K562 (cell line): Measurements from ENCODE around the gene LRRC47. TPM values are rescaled to one million over a fixed set of nuclear protein-coding genes. Genes with fewer than 3 reads are reported as not detected.
"Not testable (repeated sequence)": the region's sequence is repeated elsewhere in the genome, so short reads cannot be mapped to it uniquely, and the experiment has no call there.

Experiments used
- ATAC-seq: fragments of 200-7000 bp; cut with Tn5 transposase; 3 replicates; pipeline ENCODE4 v1.9.1; 2020; ENCODE audit warnings: moderate library complexity
- BruUV-seq: library from RNA; stranded (reverse); fragments of 400-500 nt; replicated peaks from 2 replicates; lab custom pipeline; 2021; lab: Mats Ljungman, UMichigan
- CTCF ChIA-PET: fragments of 300-600 bp; formaldehyde crosslinking; extraction: SDS; loops from one replicate; lab custom pipeline; 2021; ENCODE audit warnings: low intra/inter-chr PET ratio; lab: Yijun Ruan, JAX
- POLR2A ChIA-PET: fragments of 300-600, 350-650 bp; sonication (Branson Sonifier 250); formaldehyde crosslinking; extraction: SDS; loops from one replicate; lab custom pipeline; 2021; ENCODE audit warnings: antibody characterized with exemption, inconsistent platforms; lab: Yijun Ruan, JAX
- DNase-seq, 4 experiments: peaks; one replicate each; pipeline versions ENCODE4 v3.0.0 to v3.0.0-alpha.2; 2011 to 2018; ENCODE audit warnings: low spot score in 3 of 4, mixed read lengths in 3 of 4; ENCODE audit errors: extremely low read depth in 1 of 4
- FAIRE-seq: peaks from 2 replicates; lab custom pipeline; 2011; peaks lifted over from hg19 to GRCh38; lab: Jason Lieb, UNC
- H2AFZ ChIP-seq: 2 replicates; pipeline ENCODE4 v1.6.0; 2011; ENCODE audit warnings: low read depth, low read length, control low read depth, inconsistent platforms
- H3K27ac ChIP-seq: fragments of 200-600 bp; 3 replicates; pipeline ENCODE4 v1.8.0; 2011; ENCODE audit warnings: low read depth, mild to moderate bottlenecking, control low read depth, inconsistent platforms, low read length, moderate library complexity, mixed read lengths; ENCODE audit errors: extremely low read depth
- H3K27me3 ChIP-seq, 2 experiments: fragments of 300-600 bp in 1 of 2; 2 replicates in 1 of 2; 3 replicates in 1 of 2; pipeline versions ENCODE4 v1.6.0 to v1.8.0; 2011; ENCODE audit warnings: inconsistent platforms in 2 of 2, low read length in 2 of 2, mild to moderate bottlenecking in 1 of 2, mixed read lengths in 1 of 2, moderate library complexity in 1 of 2; ENCODE audit not compliant: control insufficient read depth in 2 of 2, insufficient read depth in 2 of 2
- H3K36me3 ChIP-seq: fragments of 300-600 bp; 3 replicates; pipeline ENCODE4 v1.8.0; 2011; ENCODE audit warnings: mild to moderate bottlenecking, low read length, inconsistent platforms; ENCODE audit not compliant: control insufficient read depth, insufficient read depth
- H3K4me1 ChIP-seq, 2 experiments: fragments of 200-600 bp in 1 of 2; replicated peaks in 1 of 2; 2 replicates in 1 of 2; 3 replicates in 1 of 2; pipeline versions ENCODE4 v1.5.1 to v1.8.0; 2011; ENCODE audit warnings: inconsistent platforms in 2 of 2, low read length in 2 of 2, mild to moderate bottlenecking in 1 of 2, mixed read lengths in 1 of 2, moderate library complexity in 1 of 2; ENCODE audit not compliant: control insufficient read depth in 2 of 2, insufficient read depth in 2 of 2
- H3K4me2 ChIP-seq: 2 replicates; pipeline ENCODE4 v1.6.1; 2011; ENCODE audit warnings: low read length, control low read depth, inconsistent platforms, mixed read lengths; ENCODE audit not compliant: insufficient read depth
- H3K4me3 ChIP-seq: fragments of 200-600 bp; sonication (generic), shearing (Covaris generic); 2 replicates; pipeline ENCODE4 v1.5.1; 2016; ENCODE audit warnings: control low read depth, inconsistent platforms
- H3K79me2 ChIP-seq: fragments of 200-600 bp; 3 replicates; pipeline ENCODE4 v1.8.0; 2011; ENCODE audit warnings: low read length, inconsistent platforms; ENCODE audit not compliant: control insufficient read depth, insufficient read depth
- H3K9ac ChIP-seq, 2 experiments: 2 replicates each; pipeline versions ENCODE4 v1.6.0 to v1.6.1; 2011; ENCODE audit warnings: low read depth in 2 of 2, low read length in 2 of 2, control low read depth in 1 of 2, inconsistent platforms in 1 of 2, mild to moderate bottlenecking in 1 of 2, mixed read lengths in 1 of 2; ENCODE audit not compliant: insufficient read depth in 1 of 2
- H3K9me1 ChIP-seq: one replicate; pipeline ENCODE4 v1.6.0; 2011; ENCODE audit warnings: inconsistent platforms, mild to moderate bottlenecking, low read length, moderate library complexity; ENCODE audit not compliant: control insufficient read depth, insufficient read depth
- H3K9me3 ChIP-seq: replicated peaks from 2 replicates; pipeline ENCODE4 v1.5.1; 2011; ENCODE audit warnings: low read depth, low read length, inconsistent platforms; ENCODE audit not compliant: control insufficient read depth, insufficient read depth
- H4K20me1 ChIP-seq: replicated peaks from 2 replicates; pipeline ENCODE4 v1.6.1; 2011; ENCODE audit warnings: low read length, inconsistent platforms, mixed read lengths; ENCODE audit not compliant: control insufficient read depth, insufficient read depth
- TEAD4 ChIP-seq, 2 experiments: sonication (generic) in 1 of 2; formaldehyde crosslinking in 1 of 2; IDR thresholded peaks; 2 replicates each; pipeline versions ENCODE4 v1.6.1 to v1.8.0; 2012 to 2022; ENCODE audit warnings: borderline replicate concordance in 1 of 2, inconsistent platforms in 1 of 2, low read length in 1 of 2, mild to moderate bottlenecking in 1 of 2, missing genetic modification reagents in 1 of 2
- ZFP36 ChIP-seq: fragments of 150-350 bp; IDR thresholded peaks from 2 replicates; pipeline ENCODE4 v1.6.1; 2018; ENCODE audit warnings: low read length, low read depth; ENCODE audit not compliant: partially characterized antibody
- ZNF766 ChIP-seq: fragments of 200-800 bp; sonication (Bioruptor generic); conservative IDR thresholded peaks from 2 replicates; pipeline ENCODE4 v1.6.1; 2016; ENCODE audit warnings: missing genetic modification characterization, missing compliant biosample characterization
- whole genome bisulfite sequencing: fragments of 100-300 bp; shearing (Covaris generic); methylation state at CpG from one replicate; pipeline ENCODE4 v1.1.6; 2016; ENCODE audit warnings: low coverage, mixed read lengths; ENCODE audit not compliant: insufficient coverage; ENCODE audit errors: missing lambda C conversion rate; 5-methylcytosine and 5-hydroxymethylcytosine counted together
- in situ Hi-C: fragments of 300-500 bp; cut with MboI; formaldehyde crosslinking; loops from 4 replicates; pipeline ENCODE4 v1.15.0; 2018; ENCODE audit warnings: inconsistent platforms, mixed read lengths
- intact Hi-C: fragments of 100-400 bp; cut with micrococcal nuclease; formaldehyde crosslinking; loops from 2 replicates; pipeline ENCODE4 v1.14.2; 2022
- polyA plus RNA-seq, 8 experiments: library from polyadenylated mRNA; depleted of rRNA in 4 of 8; stranded (reverse) in 5 of 8; unstranded in 3 of 8; fragments of >200 nt; fragmentation: Nextera tagmentation in 2 of 8; fragmentation: Illumina TruSeq in 1 of 8; extraction: Ambion mirVana in 2 of 8; extraction: Trizol in 1 of 8; gene quantifications; 2 replicates each; pipeline versions ENCODE4 v1.2.1 to v1.2.3, GENCODE V29; 2011 to 2014; ENCODE audit warnings: inconsistent platforms in 1 of 8, missing spikeins in 1 of 8
- total RNA-seq, 7 experiments: library from RNA; depleted of rRNA in 6 of 7; stranded (reverse); fragments of >200 nt in 6 of 7; fragmentation: Illumina TruSeq in 2 of 7; extraction: Trizol in 2 of 7; gene quantifications; 2 replicates each; pipeline versions ENCODE4 v1.2.1 to v1.2.3, GENCODE V29; 2011 to 2021; ENCODE audit warnings: low replicate concordance in 1 of 7

The LRRC47 gene
- total and polyA plus RNA-seq, 9 of the 15 experiments (the other 6 are each of a cell fraction or from before 2014, with no cell fraction given) = 4.6 to 68.0 (median 35.9) TPM

DNA sequence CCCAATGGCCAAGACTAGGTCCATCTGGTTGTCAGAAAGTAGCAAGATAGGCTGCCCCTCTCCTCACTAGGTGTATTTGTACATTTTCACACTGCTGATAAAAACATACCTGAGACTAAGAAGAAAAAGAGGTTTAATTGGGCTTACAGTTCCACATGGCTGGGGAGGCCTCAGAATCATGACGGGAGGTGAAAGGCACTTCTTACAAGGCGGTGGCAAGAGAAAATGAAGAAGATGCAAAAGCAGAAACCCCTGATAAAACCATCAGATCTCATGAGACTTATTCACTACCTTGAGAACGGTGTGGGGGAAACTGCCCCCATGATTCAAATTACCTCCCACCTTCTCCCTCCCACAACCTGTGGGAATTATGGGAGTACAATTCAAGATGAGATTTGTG, 4.5 kb upstream of the LRRC47 start:
- H3K4me2 ChIP-seq, H3K9me1 ChIP-seq, H2AFZ ChIP-seq, H3K27ac ChIP-seq, BruUV-seq, ATAC-seq, H3K9me3 ChIP-seq, H3K27me3 ChIP-seq, H3K4me3 ChIP-seq, H3K36me3 ChIP-seq, POLR2A ChIA-PET, FAIRE-seq, DNase-seq, H3K9ac ChIP-seq, CTCF ChIA-PET, H3K79me2 ChIP-seq, H4K20me1 ChIP-seq, in situ Hi-C loops: not testable (repeated sequence)
- 26% methylated on average over 3 of the region's 3 CpGs for WGBS
- TF ChIP-seq ZFP36 (peak; percentile 67), ZNF766 (CRISPR knock-in tag) (peak; percentile 68)
- H3K4me1 ChIP-seq = peaks cover 18 to 25% of the 10 kb centered on the region in 2 experiments
- intact Hi-C loops = loop anchor here (1.0 kb wide), 1 partner anchor 15 kb away; no protein-coding TSS in a partner anchor

DNA sequence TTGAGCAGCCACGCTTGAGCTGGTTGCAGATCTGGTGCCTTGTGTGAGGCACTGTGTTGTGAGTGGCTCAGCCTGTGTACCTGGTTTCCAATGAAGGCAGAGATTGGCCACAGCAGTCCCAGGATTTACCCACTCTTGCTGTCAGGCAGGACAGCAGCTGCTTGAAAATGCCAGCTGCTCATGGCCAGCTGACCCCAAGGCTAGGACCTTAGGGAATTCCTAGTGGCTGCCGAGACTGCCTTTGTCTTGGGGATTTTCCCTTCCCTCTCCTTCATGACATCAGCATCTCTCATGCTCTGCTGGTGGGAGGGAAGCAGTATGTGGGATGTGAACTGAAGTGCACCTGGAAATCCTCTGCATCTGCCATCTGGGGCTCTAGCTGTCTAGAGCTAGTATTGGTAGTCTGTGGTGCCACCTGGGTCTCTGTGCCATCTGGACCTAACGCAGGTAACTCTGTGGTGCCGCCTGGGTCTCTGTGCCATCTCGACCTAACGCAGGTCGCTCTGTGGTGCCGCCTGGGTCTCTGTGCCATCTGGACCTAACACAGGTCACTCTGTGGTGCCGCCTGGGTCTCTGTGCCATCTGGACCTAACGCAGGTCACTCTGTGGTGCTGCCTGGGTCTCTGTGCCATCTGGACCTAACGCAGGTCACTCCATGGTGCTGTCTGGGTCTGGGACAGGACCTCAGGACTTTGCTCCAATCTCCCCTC, 3.8 kb upstream of the LRRC47 start:
- peaks cover 21 to 23% of the 10 kb centered on the region in 2 experiments for H3K4me1 ChIP-seq
- peaks cover 15% of the 10 kb centered on the region for H3K79me2 ChIP-seq
- FAIRE-seq = no peak
- no peak for TF ChIP-seq TEAD4 (IDR thresholded peaks at IDR 0.05; ENCODE audit: low read length)
- no peak for TF ChIP-seq TEAD4 (CRISPR knock-in tag; IDR thresholded peaks at IDR 0.05; ENCODE audit: borderline replicate concordance)
- no peak for DNase-seq
- H3K36me3 ChIP-seq = no peaks in the 10 kb centered on the region
- POLR2A ChIA-PET = interaction anchor here (0.8 to 0.9 kb wide), 2 partner anchors 26 to 56 kb away, joined by 3 read pairs; no protein-coding TSS in a partner anchor
- no peak for ATAC-seq
- H3K27ac ChIP-seq = no peak overlapping the region
- BruUV-seq = no TSS peak
- no peak overlapping the region for H3K4me3 ChIP-seq
- H3K9ac ChIP-seq = peak overlapping the region in 1 of 2 experiments; percentile 2; a peak in 1 of 4 replicates
- intact Hi-C loops (no loop called here), in situ Hi-C loops (no loop called here)
- no peaks in the 10 kb centered on the region for H3K27me3 ChIP-seq
- no peaks in the 10 kb centered on the region for H4K20me1 ChIP-seq
- WGBS = 43% methylated on average over 11 of the region's 11 CpGs
- CTCF ChIA-PET = no interaction called here
- H3K9me1 ChIP-seq = no peaks in the 10 kb centered on the region
- H3K4me2 ChIP-seq = no peak overlapping the region
- H3K9me3 ChIP-seq = no peaks in the 10 kb centered on the region
- 0 out of 2 replicates have a peak overlapping the region, but pooled peaks have one; percentile 18 for H2AFZ ChIP-seq
